Hematopoietic multipotent progenitor cell treated with erythropoietin and hydrocortisone succinate and interleukin-3 and kit ligand, for 4 days (in vitro differentiated cells): ENCODE measurements around the gene EXOC6B.
A peak's percentile ranks its signal among the peaks of the same experiment; 100 is the strongest.

ENCODE experiments used
- DNase-seq: peaks from one replicate; pipeline ENCODE4 v3.0.0-alpha.2; 2015

Gene EXOC6B

DNA sequence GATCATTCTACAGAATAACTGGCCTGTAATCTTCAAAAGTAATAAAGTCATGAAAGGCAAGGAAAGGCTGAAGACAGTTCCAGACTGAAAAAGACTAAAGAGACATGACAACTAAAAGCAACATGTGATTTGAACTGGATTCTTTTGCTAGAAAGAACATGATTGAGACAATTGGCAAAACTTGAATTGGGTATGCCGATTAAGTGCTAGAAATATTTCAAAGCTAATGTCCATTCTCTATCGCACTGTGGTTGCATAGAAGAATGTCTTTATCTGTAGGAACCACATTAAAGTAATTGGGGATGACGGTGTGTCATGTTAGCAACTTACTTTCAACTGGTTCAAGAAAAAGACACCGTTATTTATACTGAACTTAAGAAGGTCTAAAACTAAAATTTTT, 98.5 kb downstream of the EXOC6B start:
- DNase-seq = no peak

DNA sequence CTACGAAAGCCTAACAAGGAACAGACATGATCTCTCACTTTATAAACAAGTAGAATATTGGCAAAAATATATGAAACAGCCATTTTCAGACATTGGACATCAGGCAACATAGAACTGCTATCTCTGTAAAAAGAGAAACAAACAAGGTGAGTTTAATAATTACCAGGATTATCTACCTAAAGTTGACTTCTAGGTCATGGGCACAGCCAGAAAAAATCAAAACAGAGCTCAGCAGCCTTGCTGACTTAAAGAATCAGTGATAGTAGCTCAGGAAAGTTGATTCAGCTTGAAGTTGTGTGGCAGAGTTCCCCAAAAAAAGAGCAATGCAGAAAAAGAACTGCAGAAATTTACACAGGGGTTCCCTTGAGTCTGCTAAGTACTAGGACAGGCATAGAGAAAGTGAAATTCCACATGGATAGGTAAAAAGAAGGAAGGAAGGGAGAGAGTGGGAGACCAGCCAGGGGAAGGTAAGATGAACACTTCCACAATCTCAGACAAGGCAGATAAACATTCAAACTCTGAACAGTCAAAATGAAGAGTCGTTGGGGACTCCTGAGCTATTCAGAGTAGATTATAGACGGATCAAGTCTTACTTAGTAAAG, 102.0 kb downstream of the EXOC6B start:
- no peak for DNase-seq

DNA sequence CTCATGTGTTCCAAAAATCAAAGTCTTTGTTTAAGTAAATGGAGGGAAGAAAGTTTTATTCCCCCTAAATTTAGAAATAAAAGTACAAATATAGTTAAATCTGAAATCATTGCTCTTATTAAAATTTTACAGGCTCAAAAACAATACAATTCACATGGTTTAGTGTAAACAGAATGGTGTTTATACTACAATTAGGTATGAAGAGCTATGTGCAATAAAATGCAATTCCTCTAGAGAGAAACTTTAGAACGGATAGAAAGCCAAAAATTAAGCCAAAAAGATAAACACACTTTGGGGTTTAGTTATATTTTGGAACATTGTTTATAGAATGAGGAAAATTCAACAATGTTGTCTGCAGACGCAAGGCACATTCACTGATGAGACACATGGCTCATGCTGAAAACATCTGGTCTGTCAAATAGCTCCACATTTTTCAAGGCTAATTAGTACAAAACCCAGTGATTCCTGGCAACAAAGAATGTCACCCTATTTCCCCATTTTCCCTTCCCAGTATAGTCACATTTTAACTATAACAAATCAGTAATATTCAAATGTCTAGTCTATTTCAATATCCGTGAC, 103.3 kb downstream of the EXOC6B start:
- no peak for DNase-seq

DNA sequence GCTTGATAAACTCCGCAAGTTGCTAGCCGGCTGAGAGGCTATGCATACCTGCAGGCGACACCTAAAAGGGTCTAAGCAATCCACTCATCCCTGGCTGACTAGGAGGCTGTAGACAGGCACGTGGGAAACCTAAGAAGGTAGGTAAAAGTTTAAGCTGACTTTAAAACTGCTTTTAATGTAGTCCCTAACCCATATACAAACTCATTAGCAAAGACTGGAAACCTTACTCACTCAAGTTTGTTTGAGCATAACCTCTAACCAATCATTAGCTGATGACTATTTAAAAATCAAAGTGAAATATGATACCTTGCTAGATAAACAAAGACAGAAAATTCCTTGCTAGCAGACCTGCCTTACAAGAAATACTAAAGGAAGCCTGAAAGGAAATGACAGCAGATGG, 106.4 kb downstream of the EXOC6B start:
- DNase-seq = no peak

DNA sequence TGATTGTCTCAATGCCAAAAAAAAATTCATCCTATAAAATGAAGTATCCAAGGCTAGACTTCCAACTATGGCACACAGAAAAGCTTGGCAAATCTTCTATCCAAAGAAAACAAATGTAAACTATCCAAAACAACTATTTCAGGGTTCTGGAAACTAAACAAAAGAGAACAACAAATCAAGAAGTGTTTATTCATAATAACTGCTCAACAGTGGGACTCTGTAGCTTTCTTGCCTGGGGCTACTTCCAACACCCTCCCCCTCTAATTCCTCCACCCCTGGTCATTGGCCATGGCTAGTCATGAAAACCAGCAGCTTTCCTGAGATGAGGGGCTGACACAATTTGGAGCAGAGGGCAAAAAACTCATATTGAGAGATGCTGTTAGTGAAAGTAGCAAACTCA, 107.0 kb downstream of the EXOC6B start:
- no peak for DNase-seq

DNA sequence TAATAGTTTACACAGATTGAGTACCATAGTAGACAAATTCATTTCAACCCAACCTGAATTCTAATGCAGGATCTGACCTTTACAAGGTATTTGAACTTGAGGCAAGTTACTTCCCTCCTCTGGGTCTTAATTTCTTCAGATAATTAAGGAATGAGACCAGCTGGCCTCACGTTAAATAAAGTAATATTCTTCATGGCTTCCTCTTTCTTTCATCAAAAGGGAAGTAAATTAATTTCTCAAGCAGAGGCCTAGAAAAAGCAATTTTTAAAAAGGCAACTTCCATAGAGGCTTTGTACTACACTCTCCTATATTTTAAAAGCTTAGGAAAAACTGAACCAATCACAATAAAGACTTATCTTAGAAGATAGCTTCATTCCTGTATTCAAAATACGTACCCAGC, 109.2 kb downstream of the EXOC6B start:
- peak; percentile 13 for DNase-seq

DNA sequence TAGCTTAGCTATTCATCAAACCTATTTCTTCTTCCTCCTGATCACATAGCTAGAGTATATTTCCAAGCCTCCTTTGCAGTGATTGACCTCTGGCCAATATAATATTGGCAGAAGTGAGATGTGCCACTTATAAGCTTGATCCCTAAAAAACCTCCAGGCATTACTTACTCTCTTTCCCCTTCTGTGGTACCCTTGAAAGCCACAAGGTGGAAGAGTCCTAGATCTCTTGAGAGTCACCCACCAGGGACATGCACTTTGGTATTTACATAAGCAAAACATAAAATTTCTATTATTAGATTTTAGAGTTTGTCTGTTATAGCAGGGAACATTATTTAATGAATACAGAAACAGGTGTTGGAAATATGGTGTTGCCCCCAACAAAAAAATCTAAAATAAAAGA, 112.0 kb downstream of the EXOC6B start:
- DNase-seq = peak; percentile 8

DNA sequence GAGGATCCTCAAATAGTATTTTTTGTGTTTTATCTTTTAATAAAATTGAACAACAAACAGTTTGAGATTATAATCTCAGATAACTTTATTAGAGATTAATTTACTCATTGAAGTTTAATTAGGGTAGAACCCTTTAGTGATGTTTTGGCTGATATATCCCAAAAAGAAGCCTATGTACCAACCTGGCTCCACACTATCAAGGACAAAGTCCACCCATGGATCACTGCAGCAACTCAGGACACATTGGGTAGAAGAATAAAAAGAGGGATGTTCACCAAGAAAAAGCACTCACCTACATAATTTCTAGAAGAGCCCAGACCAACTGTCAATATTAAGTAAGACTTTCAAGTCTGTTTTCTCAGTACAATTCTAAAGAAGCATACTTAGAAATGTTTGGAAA, 112.9 kb downstream of the EXOC6B start:
- no peak for DNase-seq

DNA sequence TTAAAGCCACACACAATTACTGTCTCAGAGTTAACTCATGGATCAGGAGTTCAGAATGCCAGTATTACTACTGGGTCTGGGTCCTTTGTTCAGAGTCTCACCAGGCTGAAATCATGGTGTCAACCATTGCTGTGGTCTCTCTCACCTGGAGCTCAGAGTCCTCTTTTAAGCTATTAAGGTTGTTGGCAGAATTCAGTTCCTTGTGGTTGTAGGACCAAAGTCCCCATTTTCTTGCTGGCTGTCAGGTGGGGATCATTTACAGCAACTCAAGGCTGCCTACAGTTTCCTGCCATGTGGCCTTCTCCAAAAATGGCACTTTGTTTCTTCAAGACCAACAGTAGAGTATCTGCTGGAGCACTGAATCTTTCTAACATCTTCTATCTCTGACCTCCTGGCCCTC, 113.5 kb downstream of the EXOC6B start:
- DNase-seq = no peak

DNA sequence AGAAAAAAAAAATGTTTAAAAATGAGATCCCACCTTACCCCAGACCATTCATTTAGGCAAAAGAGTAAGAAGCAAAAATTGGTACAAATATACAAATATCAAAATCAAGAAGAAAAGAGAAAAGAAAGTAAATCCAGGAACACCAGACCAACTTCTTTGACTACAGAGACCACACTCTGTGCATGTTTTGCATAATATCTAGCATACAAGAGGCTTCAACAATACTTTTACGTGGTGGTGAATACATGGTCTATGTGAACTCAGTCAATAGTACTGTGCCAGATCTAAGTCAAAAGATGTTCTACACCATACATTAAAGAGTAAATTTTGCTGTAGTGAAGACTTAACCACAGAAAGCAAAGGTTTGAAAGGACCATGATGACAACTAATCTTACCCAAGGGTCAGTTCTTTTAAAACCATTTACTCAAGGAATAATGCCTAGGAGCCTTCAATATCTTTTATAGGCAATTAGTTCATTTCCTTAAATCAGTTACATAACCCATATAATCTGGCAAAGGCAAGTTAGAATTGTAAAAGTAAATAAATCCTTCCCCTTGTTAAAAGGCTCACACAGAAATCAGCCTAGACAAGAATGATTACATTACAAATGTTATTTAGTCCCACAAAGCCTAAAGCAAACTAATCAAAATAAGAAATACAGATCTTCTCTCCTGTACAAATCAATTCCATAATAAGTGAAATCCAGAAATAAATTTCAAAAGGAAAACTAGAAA, 115.2 kb downstream of the EXOC6B start:
- DNase-seq = no peak

DNA sequence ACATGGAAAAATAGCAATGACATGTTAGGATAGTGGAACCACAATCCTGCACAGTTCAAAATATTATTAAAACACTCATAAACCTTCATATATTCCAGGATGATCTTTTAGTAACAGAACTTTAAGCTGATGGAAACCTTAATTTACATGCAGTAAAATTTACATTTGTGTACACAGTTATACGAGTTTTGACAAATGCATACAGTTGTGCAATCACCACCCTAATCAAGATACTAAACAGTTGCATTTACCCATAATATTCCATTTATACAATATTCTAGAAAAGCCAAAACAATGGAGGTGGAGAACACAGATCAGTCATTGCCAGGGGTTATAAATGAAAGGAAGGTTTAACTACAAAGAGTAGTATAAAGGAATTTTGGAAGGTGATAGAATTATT, 117.6 kb downstream of the EXOC6B start:
- no peak for DNase-seq

DNA sequence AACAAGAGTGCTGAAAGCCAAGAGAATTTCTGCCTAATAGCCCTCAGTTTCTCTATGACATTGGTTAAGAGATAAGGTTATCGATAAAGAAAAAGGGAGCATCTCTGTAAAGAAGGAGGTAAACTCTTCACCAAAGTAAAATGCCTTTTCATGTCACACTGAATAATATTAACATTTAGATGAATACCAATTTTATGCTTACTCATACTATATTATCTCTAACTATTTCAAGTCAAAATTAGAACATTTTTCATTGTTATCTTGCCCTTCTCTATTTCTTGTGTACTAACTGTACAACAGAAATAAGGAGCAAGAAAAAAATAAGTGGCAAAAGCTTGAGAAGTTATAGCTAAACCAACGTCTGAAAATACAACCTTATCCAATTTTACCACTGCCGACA, 127.5 kb downstream of the EXOC6B start:
- no peak for DNase-seq

DNA sequence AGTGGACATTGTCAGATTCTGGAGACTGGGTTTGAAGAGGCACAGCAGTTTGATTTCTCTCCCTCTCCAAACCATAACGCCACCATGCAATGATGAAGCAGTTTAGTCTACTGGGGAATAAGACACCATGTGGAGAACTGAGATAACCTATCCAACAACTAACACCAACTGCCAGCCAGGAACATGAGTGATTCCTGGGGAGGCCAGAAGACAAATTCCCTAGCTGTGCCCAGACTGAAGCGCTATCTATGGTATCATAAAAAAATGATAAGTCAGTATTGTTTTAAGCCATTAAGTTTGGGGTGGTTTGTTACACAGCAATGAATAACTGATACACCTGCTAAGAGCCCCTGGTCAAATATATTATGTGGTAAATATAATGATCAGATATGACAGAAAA, 129.3 kb downstream of the EXOC6B start:
- DNase-seq = peak; percentile 26

DNA sequence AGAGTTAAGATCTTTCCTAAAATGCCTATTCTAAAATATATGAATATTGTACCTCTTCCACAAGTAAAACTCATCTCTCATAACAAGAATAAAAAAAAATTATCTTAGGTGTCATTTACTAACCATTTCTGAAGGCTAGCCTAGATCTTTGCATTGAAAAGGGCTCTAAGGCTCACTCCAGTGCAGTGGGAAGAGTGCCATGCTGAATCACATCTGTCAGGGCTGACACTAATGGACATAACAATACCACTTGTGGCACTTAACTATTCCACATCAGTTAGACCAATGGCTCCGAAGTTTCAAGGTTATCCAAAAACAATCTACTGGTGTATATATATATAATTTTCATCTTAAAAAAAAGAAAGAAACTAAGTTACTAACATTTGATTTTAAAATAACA, 130.2 kb downstream of the EXOC6B start:
- no peak for DNase-seq

DNA sequence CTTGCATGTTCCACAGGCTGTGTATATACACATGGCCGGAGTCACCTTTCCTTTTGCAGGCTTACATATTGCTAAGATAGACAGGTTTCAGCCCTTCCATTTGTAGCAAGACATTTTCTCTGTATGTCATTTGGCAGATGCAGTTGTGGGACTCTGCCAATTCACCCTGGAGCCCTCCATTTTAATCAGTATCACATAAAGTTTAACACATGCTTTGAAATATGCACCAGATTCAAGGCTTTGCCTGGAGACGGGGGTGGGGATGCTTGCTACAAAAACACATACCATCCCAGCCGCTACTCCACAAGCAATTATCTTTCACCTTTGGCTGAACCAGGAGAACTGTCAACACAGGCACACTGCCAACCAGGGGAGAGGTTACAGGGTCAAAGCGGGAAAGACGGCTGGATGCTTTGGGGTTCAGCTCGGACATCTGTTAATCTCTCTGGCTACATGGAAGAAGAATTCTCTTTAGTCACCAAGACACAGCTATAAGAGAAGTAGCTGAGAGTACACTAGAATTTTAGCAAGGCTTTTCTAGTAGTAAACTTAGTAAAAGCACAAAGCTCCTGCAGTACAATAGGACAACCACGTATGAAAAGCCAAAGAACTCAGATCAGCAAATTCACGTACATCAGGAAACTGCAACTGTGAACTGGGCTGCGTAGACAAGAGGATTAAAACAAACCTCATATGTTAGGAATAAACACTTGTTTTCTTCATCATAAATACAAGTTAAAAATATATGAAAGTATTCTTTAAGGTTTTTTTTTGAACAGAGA, 130.9 kb downstream of the EXOC6B start:
- no peak for DNase-seq

DNA sequence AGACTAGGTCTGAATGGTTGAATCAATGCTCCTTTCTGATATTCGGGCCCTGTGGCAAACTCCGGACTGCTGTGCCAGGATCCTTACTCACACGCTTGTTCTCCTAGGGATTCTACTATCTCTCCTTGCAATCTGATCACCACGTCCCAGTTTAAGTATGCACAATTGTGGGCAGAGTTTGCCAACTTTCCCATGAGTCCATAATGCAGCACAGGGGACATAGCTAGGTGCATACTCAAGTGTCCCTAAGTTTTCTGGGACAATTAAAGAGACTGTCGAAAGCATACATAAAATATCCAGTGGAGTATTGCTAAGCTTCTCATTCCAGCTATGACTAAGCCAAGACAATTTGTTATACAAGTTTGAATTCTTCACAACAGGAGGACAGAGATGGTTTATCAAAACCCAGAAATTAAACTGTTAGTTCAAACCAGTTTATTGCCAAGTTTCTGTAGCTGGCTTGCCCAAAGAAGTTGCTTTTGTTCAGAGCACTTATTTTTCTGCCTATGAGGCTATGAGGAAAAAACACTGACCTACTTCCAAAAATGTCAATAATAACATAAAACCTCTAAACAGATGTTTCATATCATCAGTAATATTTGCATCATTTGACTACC, 136.1 kb downstream of the EXOC6B start:
- no peak for DNase-seq

DNA sequence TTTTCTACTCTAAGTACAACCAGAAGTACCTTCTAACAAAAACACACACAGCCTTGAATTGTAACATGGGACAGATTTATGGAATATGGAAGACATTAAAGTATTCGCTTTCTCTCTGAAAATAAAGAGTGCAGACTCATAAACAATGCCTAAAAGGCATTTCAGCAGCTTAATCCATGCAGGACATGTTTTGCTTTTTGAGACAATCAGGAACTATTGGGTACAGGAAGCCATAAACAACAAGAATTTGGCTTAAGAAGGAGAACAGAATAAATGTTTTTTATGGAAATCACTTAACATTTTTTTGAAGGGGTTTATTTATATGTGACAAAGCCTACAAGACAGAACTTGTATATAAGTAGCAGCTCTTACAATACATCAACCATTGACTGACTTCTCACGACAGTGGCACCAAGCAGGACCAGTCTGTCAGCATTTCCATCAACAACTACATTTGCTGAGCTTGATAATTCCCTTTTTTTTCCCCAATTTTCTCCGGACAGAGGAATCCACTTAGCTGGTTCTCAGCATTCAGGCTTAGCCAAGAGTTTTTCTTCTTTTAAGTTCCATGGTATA, 140.1 kb downstream of the EXOC6B start:
- DNase-seq = no peak

DNA sequence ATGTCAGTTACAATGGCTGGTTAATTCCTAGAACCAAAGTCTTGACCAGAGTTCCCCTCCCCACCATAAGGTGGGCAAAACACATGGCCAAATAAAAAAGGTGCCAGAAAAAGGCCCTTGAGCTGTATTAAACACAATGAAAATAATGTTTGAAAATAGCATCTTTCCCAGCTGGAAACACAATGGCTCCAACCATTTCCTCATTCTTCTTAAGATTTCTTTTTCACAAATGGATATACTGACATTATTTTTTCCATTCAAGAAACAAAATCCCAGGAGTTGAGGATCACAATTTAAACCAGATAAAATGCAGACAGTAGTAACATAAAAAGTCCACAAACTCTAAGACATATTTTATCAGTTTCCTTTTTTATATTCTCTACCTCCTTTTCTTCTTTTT, 143.8 kb downstream of the EXOC6B start:
- no peak for DNase-seq

DNA sequence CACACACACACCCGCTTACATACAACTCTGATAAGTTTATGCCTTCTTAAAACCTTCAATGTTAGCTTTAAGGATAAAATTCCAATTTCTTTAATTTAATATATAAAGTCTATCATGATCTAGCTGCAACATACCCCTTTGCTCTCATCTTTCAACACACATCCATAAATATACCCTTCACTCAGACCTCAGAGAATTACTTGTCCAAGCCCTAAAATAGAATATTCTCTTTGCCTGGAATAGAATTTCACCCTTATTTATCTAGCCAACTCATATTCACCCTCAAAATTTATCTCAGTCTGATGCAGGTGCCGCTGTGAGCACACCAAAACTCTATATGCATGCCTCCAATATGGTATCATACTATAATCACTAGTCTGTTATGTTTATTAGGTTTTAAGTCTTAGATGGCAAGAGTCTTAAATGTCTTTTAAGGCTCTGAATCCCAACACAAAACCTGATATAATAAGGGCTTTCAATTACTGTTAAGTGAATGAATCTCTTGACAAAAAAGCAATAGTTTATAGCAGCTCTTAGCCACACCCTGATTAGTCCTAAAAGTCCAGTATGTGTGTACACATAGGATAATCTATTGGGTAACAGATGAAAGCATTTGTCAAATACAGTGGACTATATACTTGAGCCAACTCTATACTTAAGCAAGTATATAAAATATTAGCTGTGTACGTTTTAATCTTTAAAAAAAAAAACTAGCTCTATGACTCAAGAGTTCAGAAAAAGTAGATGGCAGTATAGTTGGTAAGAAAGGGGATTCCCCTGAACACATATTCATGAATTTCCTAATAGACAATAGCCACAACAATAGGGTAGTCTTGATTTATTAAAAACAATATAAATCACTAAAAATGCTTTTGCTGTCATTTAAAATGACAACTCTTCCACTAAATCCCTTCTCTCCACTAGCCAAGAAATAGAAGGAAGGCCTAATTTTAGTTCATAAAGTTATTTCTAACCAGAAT, 144.5 kb downstream of the EXOC6B start:
- no peak for DNase-seq

DNA sequence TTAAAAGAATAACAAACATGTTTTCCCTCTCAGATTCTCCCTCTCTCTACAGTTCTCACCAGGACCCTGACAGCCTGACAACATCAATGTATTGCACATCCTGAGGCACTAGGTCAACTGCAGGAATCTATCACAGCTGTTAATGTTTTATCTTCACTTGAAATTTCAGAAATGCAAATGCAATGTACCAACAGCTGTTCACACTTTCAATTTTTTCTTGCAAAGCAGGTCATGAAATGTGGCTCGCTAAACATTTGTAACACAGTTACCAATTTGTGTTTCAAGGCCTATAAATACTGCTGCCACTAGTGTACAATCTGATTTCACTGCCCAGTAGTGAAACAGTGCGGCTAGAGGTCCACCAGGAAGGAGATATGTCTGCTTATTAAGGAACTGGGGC, 147.8 kb downstream of the EXOC6B start:
- no peak for DNase-seq

DNA sequence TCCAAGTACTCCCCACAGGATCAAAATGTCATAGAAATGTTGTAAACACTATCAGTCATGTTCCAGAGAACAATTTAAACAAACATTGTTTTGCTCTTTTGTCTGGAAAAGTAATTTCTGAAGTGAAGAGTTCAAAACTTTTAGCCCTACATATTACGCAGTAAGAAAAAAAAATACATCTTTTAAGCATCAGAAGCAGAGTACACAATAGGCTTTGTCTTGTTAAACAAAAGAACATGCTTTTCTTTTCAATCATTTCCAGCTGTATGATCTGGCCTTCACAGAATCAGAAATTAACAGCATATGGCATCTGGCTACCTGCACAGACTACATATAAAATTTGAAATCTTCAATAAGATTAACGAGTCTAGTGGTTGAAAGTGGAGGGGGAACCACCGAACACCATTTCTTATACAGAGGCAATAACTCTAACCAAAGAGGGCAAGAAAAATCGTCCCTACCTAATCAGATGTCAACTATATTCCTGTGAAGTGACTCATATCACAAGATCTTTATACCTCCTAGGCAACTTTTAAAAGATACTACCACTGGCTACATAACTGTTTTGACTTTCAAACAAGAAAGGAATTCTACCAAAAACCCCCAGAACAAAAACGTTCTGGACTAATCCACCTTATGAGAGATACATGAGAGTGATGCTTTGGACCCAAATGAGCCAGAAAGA, 149.3 kb downstream of the EXOC6B start:
- no peak for DNase-seq
